OCI-LY1 (cell line): ENCODE results near the gene KIR2DL1.
"Not testable (repeated sequence)": the region's sequence is repeated elsewhere in the genome, so short reads cannot be mapped to it uniquely, and the experiment has no call there.

ENCODE experiments used
- H2AFZ ChIP-seq: fragments of 200-600 bp; sonication (generic), shearing (Covaris generic); 2 replicates; pipeline ENCODE4 v1.6.0; 2014; ENCODE audit warnings: antibody characterized with exemption, mild to moderate bottlenecking, low read length
- H3F3A ChIP-seq: fragments of 200-600 bp; sonication (generic), shearing (Covaris generic); 2 replicates; pipeline ENCODE4 v1.6.0; 2014; ENCODE audit warnings: mild to moderate bottlenecking, antibody characterized with exemption, low read length, moderate library complexity; ENCODE audit not compliant: insufficient read depth
- H3K27ac ChIP-seq: fragments of 200-600 bp; sonication (generic); 2 replicates; pipeline ENCODE4 v1.5.1; 2014; ENCODE audit warnings: low read length, mixed run types, mild to moderate bottlenecking, low read depth; ENCODE audit not compliant: poor library complexity, severe bottlenecking
- H3K27me3 ChIP-seq: fragments of 200-600 bp; sonication (generic); 2 replicates; pipeline ENCODE4 v1.6.0; 2014; ENCODE audit warnings: antibody characterized with exemption, mild to moderate bottlenecking, low read length, moderate library complexity; ENCODE audit not compliant: insufficient read depth
- H3K36me3 ChIP-seq: fragments of 200-600 bp; sonication (generic); 2 replicates; pipeline ENCODE4 v1.6.1; 2014; ENCODE audit warnings: mild to moderate bottlenecking, antibody characterized with exemption, low read length, moderate library complexity, mixed read lengths; ENCODE audit not compliant: insufficient read depth
- H3K4me1 ChIP-seq: fragments of 200-600 bp; sonication (generic); 2 replicates; pipeline ENCODE4 v1.5.1; 2014; ENCODE audit warnings: mild to moderate bottlenecking, low read length, moderate library complexity; ENCODE audit not compliant: insufficient read depth, severe bottlenecking
- H3K4me2 ChIP-seq: fragments of 200-600 bp; sonication (generic), shearing (Covaris generic); 2 replicates; pipeline ENCODE4 v1.6.1; 2014; ENCODE audit warnings: low read length
- H3K4me3 ChIP-seq: fragments of 200-600 bp; sonication (generic); 2 replicates; pipeline ENCODE4 v1.5.1; 2014; ENCODE audit warnings: low read length, low read depth, mild to moderate bottlenecking, mixed read lengths; ENCODE audit not compliant: poor library complexity, severe bottlenecking
- H3K79me2 ChIP-seq: fragments of 200-600 bp; shearing (Covaris generic); 2 replicates; pipeline ENCODE4 v1.6.1; 2016; ENCODE audit warnings: mixed run types, low read length, mixed read lengths; ENCODE audit not compliant: insufficient read depth
- H3K9ac ChIP-seq: fragments of 200-600 bp; sonication (generic), shearing (Covaris generic); 2 replicates; pipeline ENCODE4 v1.6.1; 2014; ENCODE audit warnings: mild to moderate bottlenecking, low read length, mixed read lengths
- H3K9me2 ChIP-seq: fragments of 200-600 bp; sonication (generic), shearing (Covaris generic); 2 replicates; pipeline ENCODE4 v1.6.1; 2014; ENCODE audit warnings: low read depth, mild to moderate bottlenecking, low read length, mixed read lengths
- H3K9me3 ChIP-seq: fragments of 200-600 bp; shearing (Covaris generic); 2 replicates; pipeline ENCODE4 v1.6.1; 2014; ENCODE audit warnings: low read length, mixed read lengths
- H4K20me1 ChIP-seq: fragments of 200-600 bp; sonication (generic), shearing (Covaris generic); 2 replicates; pipeline ENCODE4 v1.6.0; 2016; ENCODE audit warnings: mild to moderate bottlenecking, low read length; ENCODE audit not compliant: insufficient read depth
- EZH2 ChIP-seq: fragments of 200-600 bp; sonication (generic), shearing (Covaris generic); IDR thresholded peaks from 2 replicates; pipeline ENCODE4 v1.8.0; 2017; ENCODE audit warnings: borderline replicate concordance, mixed run types, mild to moderate bottlenecking, antibody characterized with exemption, low read length, moderate library complexity, mixed read lengths
- TF ChIP-seq, protein P1 (sequence below): fragments of 200-600 bp; sonication (generic), shearing (Covaris generic); IDR thresholded peaks from 2 replicates; pipeline ENCODE4 v1.5.1; 2017; ENCODE audit warnings: mild to moderate bottlenecking, antibody characterized with exemption, low read length, moderate library complexity, mixed read lengths

The KIR2DL1 gene

DNA sequence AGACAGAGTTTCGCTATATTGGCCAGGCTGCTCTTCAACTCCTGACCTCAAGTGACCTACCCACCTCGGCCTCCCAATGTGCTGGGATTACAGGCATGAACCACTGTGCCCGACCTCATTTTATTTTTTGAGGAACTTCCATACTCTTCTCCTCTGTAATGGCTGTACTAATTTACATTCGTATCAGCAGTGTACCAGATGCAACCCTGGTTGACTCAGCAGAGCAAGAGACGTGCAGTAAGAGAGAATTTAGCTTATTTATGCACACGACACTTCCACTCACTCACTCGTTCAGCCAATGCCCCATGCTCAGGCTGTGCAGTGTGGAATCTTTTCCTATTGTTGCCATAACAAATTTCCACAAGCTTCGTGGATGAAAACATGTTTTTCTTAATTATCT, 38.4 kb upstream of the KIR2DL1 start:
- no peak overlapping the region for H3K4me3 ChIP-seq
- H3K4me1 ChIP-seq = no peaks in the 10 kb centered on the region
- H3K9me2 ChIP-seq = no peaks in the 10 kb centered on the region
- no peaks in the 10 kb centered on the region for H3F3A ChIP-seq
- H3K4me2 ChIP-seq = no peak overlapping the region
- no peaks in the 10 kb centered on the region for H3K79me2 ChIP-seq
- no peaks in the 10 kb centered on the region for H3K36me3 ChIP-seq
- no peaks in the 10 kb centered on the region; the same call in 1 of the 2 replicates for H3K27me3 ChIP-seq
- no peaks in the 10 kb centered on the region for H3K9me3 ChIP-seq
- H3K27ac ChIP-seq = no peak overlapping the region
- H2AFZ ChIP-seq = no peak overlapping the region
- no peaks in the 10 kb centered on the region for H4K20me1 ChIP-seq
- TF ChIP-seq EZH2 = no peak
- TF ChIP-seq, protein P1, sequence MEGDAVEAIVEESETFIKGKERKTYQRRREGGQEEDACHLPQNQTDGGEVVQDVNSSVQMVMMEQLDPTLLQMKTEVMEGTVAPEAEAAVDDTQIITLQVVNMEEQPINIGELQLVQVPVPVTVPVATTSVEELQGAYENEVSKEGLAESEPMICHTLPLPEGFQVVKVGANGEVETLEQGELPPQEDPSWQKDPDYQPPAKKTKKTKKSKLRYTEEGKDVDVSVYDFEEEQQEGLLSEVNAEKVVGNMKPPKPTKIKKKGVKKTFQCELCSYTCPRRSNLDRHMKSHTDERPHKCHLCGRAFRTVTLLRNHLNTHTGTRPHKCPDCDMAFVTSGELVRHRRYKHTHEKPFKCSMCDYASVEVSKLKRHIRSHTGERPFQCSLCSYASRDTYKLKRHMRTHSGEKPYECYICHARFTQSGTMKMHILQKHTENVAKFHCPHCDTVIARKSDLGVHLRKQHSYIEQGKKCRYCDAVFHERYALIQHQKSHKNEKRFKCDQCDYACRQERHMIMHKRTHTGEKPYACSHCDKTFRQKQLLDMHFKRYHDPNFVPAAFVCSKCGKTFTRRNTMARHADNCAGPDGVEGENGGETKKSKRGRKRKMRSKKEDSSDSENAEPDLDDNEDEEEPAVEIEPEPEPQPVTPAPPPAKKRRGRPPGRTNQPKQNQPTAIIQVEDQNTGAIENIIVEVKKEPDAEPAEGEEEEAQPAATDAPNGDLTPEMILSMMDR = no peak
- H3K9ac ChIP-seq = no peak overlapping the region

DNA sequence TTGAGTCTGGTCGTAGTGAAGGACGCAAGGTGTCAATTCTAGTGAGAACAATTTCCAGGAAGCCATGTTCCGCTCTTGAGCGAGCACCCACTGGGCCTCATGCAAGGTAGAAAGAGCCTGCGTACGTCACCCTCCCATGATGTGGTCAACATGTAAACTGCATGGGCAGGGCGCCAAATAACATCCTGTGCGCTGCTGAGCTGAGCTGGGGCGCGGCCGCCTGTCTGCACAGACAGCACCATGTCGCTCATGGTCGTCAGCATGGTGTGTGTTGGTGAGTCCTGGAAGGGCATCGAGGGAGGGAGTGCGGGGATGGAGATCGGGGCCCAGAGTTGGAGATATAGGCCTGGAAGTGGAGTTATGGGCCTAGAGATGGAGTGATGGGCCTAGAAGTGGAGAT, 31.3 kb upstream of the KIR2DL1 start, which contains the start of gene KIR2DL3:
Gene KIR2DL3 (plus strand): TSS at position 208 of the 400 bp plus-strand sequence. CDS start 33 bp downstream, at position 241.
- H3K27me3 ChIP-seq, H3K79me2 ChIP-seq, H3K36me3 ChIP-seq, H3K27ac ChIP-seq, H3K4me3 ChIP-seq, H3K4me2 ChIP-seq, H4K20me1 ChIP-seq, H3F3A ChIP-seq, H3K9ac ChIP-seq, H2AFZ ChIP-seq, H3K9me3 ChIP-seq, H3K4me1 ChIP-seq, H3K9me2 ChIP-seq: not testable (repeated sequence)

DNA sequence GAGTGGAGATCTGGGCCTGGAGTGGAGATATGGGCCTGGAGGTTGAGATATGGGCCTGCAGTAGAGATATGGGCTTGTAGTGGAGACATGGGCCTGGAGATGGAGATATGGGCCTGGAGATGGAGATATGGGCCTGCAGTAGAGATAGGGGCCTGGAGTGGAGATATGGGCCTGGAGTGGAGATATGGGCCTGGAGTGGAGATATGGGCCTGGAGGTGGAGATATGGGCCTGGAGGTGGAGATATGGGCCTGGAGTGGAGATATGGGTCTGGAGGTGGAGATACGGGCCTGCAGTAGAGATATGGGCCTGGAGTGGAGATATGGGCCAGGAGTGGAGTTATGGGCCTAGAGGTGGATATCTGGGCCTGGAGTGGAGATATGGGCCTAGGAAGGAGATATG, 30.9 kb upstream of the KIR2DL1 start:
- no peak overlapping the region for H3K4me2 ChIP-seq
- H3K9me2 ChIP-seq = no peaks in the 10 kb centered on the region
- H3K27me3 ChIP-seq = no peaks in the 10 kb centered on the region
- H2AFZ ChIP-seq = no peak overlapping the region
- no peaks in the 10 kb centered on the region for H3K4me1 ChIP-seq
- no peaks in the 10 kb centered on the region for H3K36me3 ChIP-seq
- H4K20me1 ChIP-seq = no peaks in the 10 kb centered on the region
- H3F3A ChIP-seq = no peaks in the 10 kb centered on the region
- no peaks in the 10 kb centered on the region for H3K79me2 ChIP-seq
- H3K9ac ChIP-seq = no peak overlapping the region
- no peak overlapping the region for H3K27ac ChIP-seq
- no peak for TF ChIP-seq EZH2
- TF ChIP-seq, protein P1 = no peak
- no peaks in the 10 kb centered on the region for H3K9me3 ChIP-seq
- H3K4me3 ChIP-seq = no peak overlapping the region
